Stimulated activated CD4-positive, alpha-beta T cell treated with anti-CD3 and anti-CD28 coated beads, TNF-alpha, amount 100 ng/mL, for 4 hours (primary cell): ENCODE measurements around the gene IFITM5.

Experiments used
- DNase-seq, 3 experiments: peaks; one replicate each; pipeline ENCODE4 v3.0.0-alpha.2; 2020; ENCODE audit warnings: low read depth in 3 of 3

IFITM5 gene

DNA sequence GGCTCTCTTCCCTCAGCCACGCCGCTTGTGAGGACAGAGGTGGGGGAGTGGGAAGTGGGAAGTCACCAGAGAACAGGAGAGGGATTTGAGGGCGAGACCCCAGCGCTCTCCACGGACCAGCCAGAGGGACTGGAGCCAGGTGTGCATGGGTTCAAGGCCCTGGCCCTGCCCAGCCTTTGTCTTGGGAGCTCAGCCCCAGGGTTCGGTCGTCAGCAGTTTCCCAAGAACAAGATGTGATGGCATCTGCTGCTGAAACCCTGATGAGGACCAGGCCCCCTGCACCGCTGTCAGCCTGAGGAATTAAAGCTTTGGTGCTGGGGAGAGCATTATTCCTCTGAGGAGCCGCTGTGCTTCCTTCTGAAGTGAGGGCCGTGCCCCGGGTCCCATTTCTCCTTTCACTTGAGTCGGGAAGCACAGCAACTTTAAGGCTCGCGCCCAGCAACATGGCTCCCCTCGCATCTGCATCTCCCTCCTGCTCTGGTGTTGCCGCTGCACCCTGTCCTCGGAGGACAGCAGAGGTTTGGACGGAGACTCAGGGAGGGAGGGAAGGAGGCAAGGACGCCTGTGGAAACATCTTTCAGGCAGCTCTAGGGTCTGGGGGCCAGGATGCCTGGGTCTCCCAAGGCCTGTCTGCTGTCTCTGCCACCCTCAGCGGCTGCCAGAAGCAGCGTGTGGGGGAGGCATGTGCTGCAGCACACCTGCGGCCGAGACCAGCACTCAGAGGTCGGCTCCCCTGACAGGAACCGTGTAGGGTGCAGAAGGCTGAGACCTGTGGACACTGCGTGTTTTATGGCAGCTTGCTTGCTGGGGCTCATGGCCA is 3.8 kb downstream of the IFITM5 start:
- DNase-seq = no peak

DNA sequence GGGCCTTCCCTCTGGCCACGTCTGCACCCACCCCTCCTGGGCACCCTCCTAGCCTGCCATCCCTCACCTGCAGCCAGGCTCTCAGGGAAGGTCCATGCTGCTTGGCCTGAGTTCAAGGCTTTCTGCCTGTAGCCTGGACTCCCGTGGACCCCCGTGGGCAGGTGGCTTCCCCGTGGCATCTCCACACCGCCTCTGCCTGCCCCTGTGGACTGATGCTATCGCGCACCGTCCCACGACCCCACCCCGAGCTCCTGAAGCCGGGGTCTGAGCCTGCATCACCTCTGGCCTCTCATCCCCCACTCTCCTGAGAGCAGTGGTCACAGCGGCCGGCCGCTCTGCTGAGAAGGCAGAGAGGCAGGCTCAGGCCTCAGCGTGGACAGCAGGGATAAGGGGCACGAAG is 4.5 kb downstream of the IFITM5 start:
- DNase-seq = no peak

DNA sequence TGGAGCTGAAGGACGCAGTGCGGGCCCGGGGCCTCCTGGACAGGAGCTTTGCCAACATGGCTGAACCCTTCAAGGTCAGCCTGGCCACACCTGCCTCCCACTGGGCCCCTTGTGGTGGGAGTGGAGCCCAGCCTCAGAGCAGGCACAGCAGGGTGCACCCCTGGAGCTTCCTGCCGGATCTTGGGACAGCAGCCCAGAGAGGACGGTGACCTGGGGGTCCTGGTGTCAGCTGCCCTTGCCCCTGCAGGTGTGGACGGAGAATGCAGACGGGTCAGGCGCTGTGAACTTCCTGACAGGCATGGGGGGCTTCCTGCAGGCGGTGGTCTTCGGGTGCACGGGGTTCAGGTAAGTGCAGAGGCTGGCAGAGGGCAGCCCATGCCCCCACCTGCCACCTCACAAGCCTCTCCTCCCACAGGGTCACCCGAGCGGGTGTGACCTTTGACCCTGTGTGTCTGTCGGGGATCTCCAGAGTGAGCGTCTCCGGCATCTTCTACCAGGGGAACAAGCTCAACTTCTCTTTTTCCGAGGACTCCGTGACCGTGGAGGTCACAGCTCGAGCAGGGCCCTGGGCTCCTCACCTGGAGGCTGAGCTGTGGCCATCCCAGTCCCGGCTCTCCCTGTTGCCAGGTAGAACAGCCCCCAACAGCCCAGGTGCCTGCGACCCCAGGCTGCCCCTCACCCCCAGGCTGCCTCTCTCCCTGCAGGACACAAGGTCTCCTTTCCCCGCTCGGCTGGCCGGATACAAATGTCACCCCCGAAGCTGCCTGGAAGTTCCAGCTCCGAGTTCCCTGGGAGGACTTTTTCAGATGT is 5.3 kb downstream of the IFITM5 start:
- DNase-seq = no peak

DNA sequence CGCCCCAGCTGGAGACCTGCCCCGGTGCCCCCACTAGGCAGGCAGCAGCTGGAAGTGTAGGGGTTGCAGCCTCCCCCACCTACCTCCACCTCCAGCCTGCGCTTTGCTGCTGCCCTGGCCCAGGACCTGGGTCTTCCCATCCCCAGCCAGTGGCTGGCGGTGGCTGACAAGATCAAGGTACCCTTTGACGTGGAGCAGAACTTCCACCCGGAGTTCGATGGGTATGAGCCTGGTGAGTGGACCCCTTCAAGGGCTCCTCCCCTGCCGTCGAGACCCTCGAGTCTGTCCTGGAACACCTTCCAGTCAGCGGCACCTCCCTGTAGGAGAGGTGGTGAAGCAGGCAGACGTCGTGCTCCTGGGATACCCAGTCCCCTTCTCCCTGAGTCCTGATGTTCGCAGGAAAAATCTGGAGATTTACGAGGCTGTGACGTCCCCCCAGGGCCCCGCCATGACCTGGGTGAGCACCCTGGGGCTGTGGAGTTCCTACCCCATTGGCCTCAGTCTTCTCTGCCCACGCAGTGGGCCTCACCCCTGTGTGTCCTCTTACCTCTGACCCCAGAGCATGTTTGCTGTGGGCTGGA is 6.0 kb downstream of the IFITM5 start:
- no peak for DNase-seq

DNA sequence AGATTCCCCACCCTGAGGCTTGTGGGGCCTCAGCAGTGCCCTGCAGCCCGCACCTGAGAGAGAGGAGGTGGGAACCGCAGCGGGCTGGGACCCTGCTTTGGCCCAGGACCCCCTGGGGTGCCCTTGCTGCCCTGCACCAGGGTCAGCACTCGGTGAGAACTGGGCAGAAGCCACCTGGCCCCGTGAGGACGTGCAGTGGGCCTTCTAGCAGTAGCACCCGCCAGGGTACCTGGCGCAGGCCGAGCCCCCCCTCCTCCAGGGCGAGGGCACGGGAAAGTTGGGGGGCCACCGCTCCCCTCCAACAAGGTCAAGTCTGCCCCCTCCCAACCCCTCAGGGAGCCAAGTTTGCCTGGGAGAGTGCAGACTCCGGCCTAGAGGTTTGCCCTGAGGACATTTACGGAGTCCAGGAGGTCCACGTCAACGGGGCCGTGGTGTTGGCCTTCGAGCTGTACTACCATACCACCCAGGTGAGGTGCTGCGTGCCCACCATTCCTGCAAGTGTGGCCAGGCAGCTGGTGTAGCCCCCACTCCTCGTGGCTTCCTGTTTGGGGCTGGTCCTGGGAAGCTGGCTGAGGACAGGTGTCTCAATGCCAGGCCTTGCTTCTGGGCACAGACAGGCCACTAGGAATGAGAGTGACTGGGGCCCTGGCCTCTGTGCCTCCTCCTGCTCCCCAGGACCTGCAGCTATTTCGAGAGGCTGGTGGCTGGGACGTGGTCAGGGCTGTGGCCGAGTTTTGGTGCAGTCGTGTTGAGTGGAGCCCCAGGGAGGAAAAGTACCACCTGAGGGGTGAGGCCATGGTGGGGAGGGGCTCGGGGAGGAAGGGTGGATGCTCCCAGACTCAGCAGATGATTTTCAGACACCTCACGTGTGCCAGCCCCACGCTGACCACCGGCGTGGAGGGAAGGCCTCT is 6.9 kb downstream of the IFITM5 start:
- no peak for DNase-seq

DNA sequence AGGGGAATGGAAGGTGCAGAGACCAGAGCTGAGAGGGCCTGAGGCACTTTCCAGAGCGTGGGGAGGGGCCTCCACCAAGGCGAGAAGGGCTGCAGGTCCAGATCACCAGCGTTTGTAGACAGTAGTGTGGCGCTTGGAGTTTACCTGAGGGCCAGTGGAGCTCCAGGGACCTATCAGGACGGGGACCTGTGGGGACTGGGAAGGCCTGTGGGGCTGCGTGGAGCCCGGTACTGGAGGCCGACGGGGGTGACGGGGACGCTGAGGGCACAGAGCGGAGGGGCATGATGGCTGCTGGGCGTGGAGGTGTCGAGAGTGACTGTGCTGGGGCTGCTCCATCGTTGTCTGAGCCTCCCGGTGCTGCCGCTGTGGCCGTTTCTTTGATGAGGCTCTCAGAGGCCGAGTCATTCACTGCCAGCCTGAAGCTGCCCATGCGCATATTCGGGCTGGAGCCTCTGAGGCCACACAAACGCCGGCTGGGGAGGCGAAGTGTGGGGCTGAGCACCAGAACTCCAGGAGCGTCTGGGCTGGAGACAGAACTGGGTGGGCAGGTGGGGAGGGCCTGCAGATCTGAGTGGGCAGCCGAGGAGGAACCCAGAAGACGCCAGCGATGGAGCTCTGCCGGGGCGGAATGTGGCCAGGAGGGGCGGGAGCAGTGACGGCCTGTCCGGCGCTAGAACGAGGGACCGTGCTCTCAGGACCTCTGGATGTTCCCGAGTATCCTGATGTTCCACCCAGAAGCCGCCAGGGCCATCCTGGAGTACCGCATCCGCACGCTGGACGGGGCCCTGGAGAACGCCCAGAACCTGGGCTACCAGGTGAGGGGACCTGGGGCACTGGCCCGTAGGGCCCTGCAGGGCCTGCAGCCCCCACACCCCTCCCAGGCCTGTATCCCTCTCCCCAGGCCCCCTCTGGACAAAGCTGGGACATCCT is 7.8 kb downstream of the IFITM5 start:
- DNase-seq = no peak

DNA sequence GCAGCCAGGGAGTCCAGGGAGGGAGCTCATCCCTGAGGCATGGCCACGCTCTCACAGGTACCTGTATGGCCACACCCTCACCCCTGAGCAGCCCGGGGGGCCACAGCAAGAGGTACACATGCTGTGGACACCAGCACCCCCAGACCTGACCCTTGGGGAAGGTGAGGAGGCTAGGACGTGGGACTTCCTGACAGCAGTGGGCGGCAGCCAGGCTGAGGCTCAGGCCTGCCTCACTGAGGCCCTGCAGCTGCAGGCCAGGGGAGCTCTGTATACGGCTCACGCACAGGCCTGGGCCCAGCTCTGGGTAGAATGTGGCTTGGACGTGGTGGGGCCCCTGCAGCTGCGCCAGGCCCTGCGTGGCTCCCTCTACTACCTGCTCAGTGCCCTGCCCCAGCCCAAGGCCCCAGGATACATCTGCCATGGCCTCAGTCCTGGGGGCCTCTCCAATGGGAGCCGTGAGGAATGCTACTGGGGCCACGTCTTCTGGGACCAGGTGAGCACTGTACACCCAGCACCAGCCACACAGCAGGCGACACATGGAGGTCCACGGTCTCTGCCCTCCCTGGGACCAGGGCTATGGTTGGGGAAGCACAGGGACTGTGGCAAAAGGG is 8.6 kb downstream of the IFITM5 start:
- no peak for DNase-seq

DNA sequence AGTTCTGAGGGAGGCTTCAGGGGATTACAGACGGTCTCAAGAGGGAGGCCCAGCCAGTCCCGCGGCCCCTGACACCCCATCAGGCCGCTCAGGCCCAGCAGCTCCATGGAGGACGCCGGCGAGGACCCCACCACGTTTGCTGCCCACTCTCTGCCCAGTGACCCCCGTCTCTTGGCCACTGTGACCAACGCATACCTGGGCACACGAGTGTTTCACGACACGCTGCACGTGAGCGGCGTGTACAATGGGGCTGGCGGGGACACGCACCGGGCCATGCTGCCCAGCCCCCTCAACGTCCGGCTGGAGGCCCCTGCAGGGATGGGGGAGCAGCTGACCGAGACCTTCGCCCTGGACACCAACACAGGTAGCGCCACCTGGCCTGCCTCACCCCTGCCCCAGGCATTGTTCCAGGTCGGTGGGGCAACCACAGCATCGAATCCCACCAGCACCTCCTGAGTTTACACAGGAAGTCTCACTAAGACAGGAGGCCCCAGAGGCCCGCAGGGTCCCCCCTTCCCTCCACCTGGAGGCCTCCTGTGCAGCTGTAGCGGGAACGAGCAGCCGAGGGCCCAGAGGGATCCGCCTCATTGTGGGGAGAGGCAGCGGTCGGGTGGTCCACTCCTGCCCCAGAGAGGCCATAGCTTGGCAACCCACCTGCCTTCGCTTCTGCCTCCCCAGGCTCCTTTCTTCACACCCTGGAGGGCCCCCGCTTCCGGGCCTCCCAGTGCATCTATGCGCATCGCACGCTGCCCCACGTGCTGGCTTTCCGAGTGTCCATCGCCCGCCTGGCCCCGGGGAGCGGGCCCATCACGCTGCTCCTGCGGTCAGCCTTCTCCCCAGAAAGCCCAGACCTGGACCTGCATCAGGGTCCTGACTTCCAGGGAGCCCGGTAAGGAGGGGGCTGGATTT is 9.4 kb downstream of the IFITM5 start:
- DNase-seq = no peak

DNA sequence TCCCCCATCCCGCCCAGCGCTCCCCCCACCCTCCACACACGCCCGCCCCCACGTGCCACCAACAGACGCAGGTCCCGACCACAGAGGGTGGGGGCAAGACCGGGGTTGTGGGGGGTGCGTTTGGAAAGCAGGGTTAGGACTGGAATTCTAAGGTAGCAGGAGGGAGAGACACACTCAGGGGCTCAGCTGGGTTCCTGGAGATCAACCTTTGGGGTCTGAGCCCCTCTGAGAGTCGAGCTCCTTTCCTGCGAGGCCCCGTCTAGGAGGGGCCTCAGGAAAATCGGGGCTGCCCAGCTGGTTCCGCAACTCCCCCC is 10.0 kb downstream of the IFITM5 start:
- DNase-seq = no peak

DNA sequence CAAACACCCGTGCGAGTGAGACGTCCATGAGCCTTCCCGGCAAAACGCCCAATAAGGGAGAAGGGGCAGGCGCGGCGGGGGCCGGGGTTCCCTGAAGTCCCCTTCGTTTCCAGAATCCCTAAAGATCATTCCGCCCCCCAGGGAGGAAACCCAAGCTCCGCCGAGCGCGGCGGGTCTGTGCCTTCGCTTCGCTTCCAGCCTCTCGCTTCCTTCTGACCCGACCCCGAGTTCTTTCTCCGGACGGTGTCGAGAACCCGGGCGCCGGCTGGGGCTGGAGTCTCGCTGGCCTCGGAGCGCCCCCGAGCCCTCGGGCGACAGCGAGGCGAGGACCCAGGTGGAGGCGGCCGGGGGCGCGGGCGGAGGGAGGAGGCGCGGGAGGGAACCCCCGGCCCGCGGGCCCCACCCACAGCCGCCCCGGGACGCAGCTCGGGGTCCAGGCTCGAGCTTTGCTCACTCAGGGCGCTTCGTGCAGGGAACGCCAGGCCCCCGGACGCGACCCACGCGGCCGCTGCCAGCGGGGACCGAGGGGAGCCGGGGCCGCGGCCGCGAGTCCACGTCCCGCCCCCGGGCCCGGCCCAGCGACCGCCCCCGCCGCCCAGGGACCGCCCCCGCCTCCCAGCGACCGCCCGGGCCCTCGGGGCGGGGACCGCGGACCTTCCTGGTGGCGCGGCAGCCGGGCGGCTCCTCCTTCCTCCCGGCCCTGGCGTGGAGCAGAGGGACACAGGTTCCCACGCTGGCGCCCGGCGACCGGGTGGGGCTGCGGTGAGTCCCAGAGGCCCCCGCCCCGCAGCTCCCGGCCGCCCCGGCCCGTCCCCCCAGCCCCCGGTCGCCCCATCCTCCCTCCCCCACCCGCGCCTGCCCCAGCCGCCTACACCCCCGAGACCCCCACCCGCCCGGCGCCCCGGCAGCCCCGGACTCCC is 10.6 kb downstream of the IFITM5 start, which contains the start of gene PGGHG:
TSS of gene PGGHG (plus strand) at position 649 of the 920 bp plus-strand sequence. CDS start 691 bp downstream, outside the sequence.
- no peak for DNase-seq

DNA sequence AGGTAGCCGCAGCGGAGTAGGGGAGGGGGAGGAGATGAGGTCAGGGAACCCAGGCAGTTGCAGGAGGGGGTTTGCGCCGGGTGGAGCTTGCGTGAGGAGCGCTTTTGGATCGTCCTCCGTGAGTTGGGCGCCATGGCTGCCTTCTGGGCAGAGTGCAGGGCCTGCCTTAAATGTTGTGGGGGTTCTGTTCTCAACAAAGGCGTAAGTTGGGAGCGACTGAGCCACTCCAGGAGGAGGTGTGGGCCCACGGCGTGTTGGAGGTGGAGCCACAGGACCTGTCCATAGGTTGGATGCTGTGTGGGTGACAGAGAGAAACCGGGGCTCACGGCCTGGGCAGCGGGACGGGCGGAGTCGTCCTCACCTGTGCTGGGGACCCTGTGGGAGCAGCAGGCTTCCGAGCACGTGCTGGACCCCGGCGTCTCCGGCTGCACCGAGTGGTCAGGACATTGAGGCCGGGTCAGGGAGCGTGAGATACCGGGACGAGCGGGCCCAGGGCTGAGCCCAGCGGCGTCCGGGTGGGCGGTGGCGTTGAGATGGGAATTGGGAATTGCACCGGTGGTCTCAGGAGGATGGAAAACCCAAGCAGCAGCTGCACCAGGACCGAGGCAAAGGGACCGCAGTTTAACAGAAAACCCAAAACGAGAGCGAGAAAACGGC is 11.4 kb downstream of the IFITM5 start:
- DNase-seq = peak in 1 of 3 experiments; percentile 57

DNA sequence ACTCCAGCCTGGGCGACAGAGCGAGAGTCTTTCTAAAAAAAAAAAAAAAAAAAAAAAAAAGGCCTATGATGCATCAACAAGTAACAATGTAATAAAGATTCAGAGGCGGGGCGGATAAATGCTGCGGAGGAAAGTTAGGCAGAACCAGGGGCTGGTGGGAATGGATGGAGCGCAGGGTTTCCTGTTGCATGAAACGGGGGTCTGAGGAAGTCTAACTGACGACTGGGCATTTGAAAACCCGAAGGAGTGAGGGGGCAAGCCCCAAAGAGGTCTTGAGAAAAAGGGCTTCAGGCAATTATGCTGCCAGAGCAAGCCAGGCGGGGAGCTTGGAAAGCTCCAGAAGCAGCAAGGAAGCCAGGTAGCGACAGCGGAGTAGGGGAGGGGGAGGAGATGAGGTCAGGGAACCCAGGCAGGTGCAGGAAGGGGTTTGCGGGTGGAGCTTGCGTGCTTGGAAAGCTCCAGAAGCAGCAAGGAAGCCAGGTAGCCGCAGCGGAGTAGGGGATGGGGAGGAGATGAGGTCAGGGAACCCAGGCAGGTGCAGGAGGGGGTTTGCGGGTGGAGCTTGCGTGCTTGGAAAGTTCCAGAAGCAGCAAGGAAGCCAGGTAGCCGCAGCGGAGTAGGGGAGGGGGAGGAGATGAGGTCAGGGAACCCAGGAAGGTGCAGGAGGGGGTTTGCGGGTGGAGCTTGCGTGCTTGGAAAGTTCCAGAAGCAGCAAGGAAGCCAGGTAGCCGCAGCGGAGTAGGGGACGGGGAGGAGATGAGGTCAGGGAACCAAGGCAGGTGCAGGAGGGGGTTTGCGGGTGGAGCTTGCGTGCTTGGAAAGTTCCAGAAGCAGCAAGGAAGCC is 12.1 kb downstream of the IFITM5 start:
- peak in 1 of 3 experiments; percentile 45 for DNase-seq

DNA sequence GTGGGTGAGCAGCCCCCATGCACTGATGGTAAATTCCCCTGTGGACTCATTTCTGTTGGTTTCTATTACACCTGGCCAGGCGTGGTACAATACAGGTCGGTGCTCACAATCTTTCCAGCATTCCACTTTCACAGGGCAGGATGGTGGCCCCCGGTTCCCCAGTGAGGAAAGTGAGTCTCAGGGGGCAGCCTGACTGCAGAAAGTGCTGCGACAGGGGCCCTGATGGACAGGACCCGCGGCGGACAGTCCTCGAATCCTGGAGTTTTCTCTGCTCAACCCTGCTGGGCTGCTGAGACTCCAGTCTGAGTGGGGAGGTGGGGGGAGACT is 13.5 kb downstream of the IFITM5 start:
- no peak for DNase-seq

DNA sequence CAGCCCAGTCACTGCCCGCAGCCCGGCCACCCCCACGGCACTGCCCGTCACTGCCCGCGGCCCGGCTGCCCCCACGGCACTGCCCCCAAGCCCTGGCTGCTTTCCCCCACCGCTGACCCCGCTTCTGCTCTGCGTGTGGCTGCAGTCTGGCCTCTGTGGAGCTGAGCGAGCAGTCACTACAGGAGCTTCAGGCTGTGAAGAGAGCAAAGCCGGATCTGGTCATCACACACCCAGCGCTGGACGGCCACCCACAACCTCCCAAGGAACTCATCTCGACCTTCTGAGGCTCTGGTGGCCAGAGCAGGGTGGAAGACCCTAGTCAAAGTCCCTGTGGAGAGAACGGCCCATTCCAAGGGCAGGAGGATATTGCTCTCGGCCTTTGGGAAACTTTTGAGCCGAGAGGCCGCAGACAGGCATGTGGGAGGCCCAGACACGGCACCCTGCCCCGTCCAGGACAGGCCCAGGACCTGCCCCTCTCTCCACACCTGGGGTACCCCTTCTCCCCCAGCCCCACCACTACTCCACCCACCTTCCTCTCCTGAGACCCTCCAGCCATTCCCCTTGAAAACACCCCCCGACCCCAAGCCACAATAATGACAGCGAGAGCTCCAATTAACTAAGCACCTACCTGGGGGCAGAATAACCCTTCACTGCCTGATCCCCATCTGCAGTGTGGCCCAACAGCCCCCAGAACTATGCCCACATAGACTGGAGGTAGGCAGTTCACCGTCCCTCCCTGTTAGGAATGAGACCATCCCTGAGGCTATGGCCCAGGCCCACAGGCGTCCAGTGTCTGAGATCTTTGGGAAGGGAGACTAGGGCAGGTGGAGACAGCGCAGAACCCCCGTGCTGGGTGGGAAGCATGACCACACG is 14.1 kb downstream of the IFITM5 start:
- no peak for DNase-seq
